ENCODE results near the gene HMOX1. TPM values are rescaled to one million over a fixed set of nuclear protein-coding genes. Genes with fewer than 3 reads are reported as not detected.

Gene HMOX1
- total RNA-seq, 1 donor from 2014 or later, result 0.72 TPM

- intact Hi-C loops (cut with micrococcal nuclease), result no loop called here
- DNase-seq, result no peak
- H3K9me3 Mint-ChIP-seq, result no peaks in the 10 kb centered on the region
- peaks cover 12% of the 10 kb centered on the region for H3K4me1 Mint-ChIP-seq
- no peak overlapping the region for H3K27ac Mint-ChIP-seq
- peaks cover 71% of the 10 kb centered on the region for H3K36me3 Mint-ChIP-seq (ENCODE audit: low read depth)
- H3K27me3 Mint-ChIP-seq, result no peaks in the 10 kb centered on the region
- H3K4me3 Mint-ChIP-seq, result no peak overlapping the region
Observed at GRCh38 chr22:35413624-35414023, 32.7 kb downstream of the HMOX1 start.

GRCh38 chr22:35417606-35418005 lies 36.7 kb downstream of the HMOX1 start:
- Mint-ChIP-seq H3K4me1 (no peaks in the 10 kb centered on the region), H3K27ac (peak overlapping the region; percentile 5), H3K36me3 (ENCODE audit: low read depth) (peaks cover 66% of the 10 kb centered on the region), H3K9me3 (no peaks in the 10 kb centered on the region), H3K27me3 (no peaks in the 10 kb centered on the region), H3K4me3 (no peak overlapping the region)
- DNase-seq, result no peak
- intact Hi-C loops (cut with micrococcal nuclease), result no loop called here

- no peaks in the 10 kb centered on the region for H3K4me1 Mint-ChIP-seq
Observed at GRCh38 chr22:35418088-35418487, 37.2 kb downstream of the HMOX1 start.

GRCh38 chr22:35418731-35419130 lies 37.8 kb downstream of the HMOX1 start:
- intact Hi-C loops (cut with micrococcal nuclease), result no loop called here
- H3K4me1 Mint-ChIP-seq, result no peaks in the 10 kb centered on the region
- peaks cover 65% of the 10 kb centered on the region for H3K36me3 Mint-ChIP-seq (ENCODE audit: low read depth)
- no peak for DNase-seq
- no peak overlapping the region for H3K4me3 Mint-ChIP-seq
- no peaks in the 10 kb centered on the region for H3K27me3 Mint-ChIP-seq
- H3K9me3 Mint-ChIP-seq, result no peaks in the 10 kb centered on the region
- no peak overlapping the region for H3K27ac Mint-ChIP-seq

More at GRCh38 chr22:35418088-35418487, 37.2 kb downstream of the HMOX1 start:
- H3K9me3 Mint-ChIP-seq, result no peaks in the 10 kb centered on the region
- H3K27ac Mint-ChIP-seq, result no peak overlapping the region
- peaks cover 67% of the 10 kb centered on the region for H3K36me3 Mint-ChIP-seq (ENCODE audit: low read depth)
- no peak for DNase-seq
- intact Hi-C loops (cut with micrococcal nuclease), result no loop called here
- H3K27me3 Mint-ChIP-seq, result no peaks in the 10 kb centered on the region
- no peak overlapping the region for H3K4me3 Mint-ChIP-seq

GRCh38 chr22:35419756-35420155 lies 38.9 kb downstream of the HMOX1 start:
- no peaks in the 10 kb centered on the region for H3K27me3 Mint-ChIP-seq
- H3K36me3 Mint-ChIP-seq (ENCODE audit: low read depth), result peaks cover 69% of the 10 kb centered on the region
- no peaks in the 10 kb centered on the region for H3K4me1 Mint-ChIP-seq
- intact Hi-C loops (cut with micrococcal nuclease), result no loop called here
- H3K27ac Mint-ChIP-seq, result no peak overlapping the region
- H3K4me3 Mint-ChIP-seq, result no peak overlapping the region
- DNase-seq, result no peak
- H3K9me3 Mint-ChIP-seq, result no peaks in the 10 kb centered on the region

- peaks cover 2% of the 10 kb centered on the region for H3K4me1 Mint-ChIP-seq
- no peaks in the 10 kb centered on the region for H3K27me3 Mint-ChIP-seq
- H3K4me3 Mint-ChIP-seq, result no peak overlapping the region
- no peak for DNase-seq
- H3K36me3 Mint-ChIP-seq (ENCODE audit: low read depth), result peaks cover 66% of the 10 kb centered on the region
- intact Hi-C loops (cut with micrococcal nuclease), result no loop called here
- no peaks in the 10 kb centered on the region for H3K9me3 Mint-ChIP-seq
- H3K27ac Mint-ChIP-seq, result no peak overlapping the region
Observed at GRCh38 chr22:35421121-35421520, 40.2 kb downstream of the HMOX1 start.

GRCh38 chr22:35422145-35422544 lies 41.2 kb downstream of the HMOX1 start:
- Mint-ChIP-seq H3K27ac (no peak overlapping the region), H3K4me1 (peaks cover 2% of the 10 kb centered on the region), H3K36me3 (ENCODE audit: low read depth) (peaks cover 62% of the 10 kb centered on the region), H3K9me3 (no peaks in the 10 kb centered on the region), H3K4me3 (no peak overlapping the region), H3K27me3 (no peaks in the 10 kb centered on the region)
- DNase-seq, result no peak
- intact Hi-C loops (cut with micrococcal nuclease), result no loop called here

- DNase-seq, result no peak
- intact Hi-C loops (cut with micrococcal nuclease), result no loop called here
- Mint-ChIP-seq H3K27me3 (no peaks in the 10 kb centered on the region), H3K9me3 (no peaks in the 10 kb centered on the region), H3K4me1 (peaks cover 2% of the 10 kb centered on the region), H3K4me3 (no peak overlapping the region), H3K27ac (no peak overlapping the region), H3K36me3 (ENCODE audit: low read depth) (peaks cover 56% of the 10 kb centered on the region)
Observed at GRCh38 chr22:35422936-35423335, 42.0 kb downstream of the HMOX1 start.

- intact Hi-C loops (cut with micrococcal nuclease), result no loop called here
- peaks cover 2% of the 10 kb centered on the region for H3K4me1 Mint-ChIP-seq
- DNase-seq, result no peak
- H3K27ac Mint-ChIP-seq, result no peak overlapping the region
- peaks cover 55% of the 10 kb centered on the region for H3K36me3 Mint-ChIP-seq (ENCODE audit: low read depth)
- H3K27me3 Mint-ChIP-seq, result no peaks in the 10 kb centered on the region
- H3K9me3 Mint-ChIP-seq, result no peaks in the 10 kb centered on the region
- no peak overlapping the region for H3K4me3 Mint-ChIP-seq
Observed at GRCh38 chr22:35424081-35424480, 43.2 kb downstream of the HMOX1 start.

GRCh38 chr22:35424761-35425160 lies 43.9 kb downstream of the HMOX1 start:
- Mint-ChIP-seq H3K27me3 (no peaks in the 10 kb centered on the region), H3K4me1 (peaks cover 2% of the 10 kb centered on the region), H3K27ac (peak overlapping the region; percentile 43), H3K4me3 (no peak overlapping the region), H3K9me3 (no peaks in the 10 kb centered on the region), H3K36me3 (ENCODE audit: low read depth) (peaks cover 52% of the 10 kb centered on the region)
- intact Hi-C loops (cut with micrococcal nuclease), result no loop called here
- DNase-seq, result no peak

GRCh38 chr22:35425546-35425945 lies 44.6 kb downstream of the HMOX1 start:
- Mint-ChIP-seq H3K4me3 (no peak overlapping the region), H3K36me3 (ENCODE audit: low read depth) (peaks cover 51% of the 10 kb centered on the region), H3K9me3 (no peaks in the 10 kb centered on the region), H3K4me1 (peaks cover 2% of the 10 kb centered on the region), H3K27me3 (no peaks in the 10 kb centered on the region), H3K27ac (no peak overlapping the region)
- intact Hi-C loops (cut with micrococcal nuclease), result no loop called here
- DNase-seq, result no peak

GRCh38 chr22:35425971-35426800 lies 45.3 kb downstream of the HMOX1 start:
- DNase-seq, result no peak
- peak overlapping the region; percentile 68 for H3K27ac Mint-ChIP-seq
- H3K36me3 Mint-ChIP-seq (ENCODE audit: low read depth), result peaks cover 53% of the 10 kb centered on the region
- no peaks in the 10 kb centered on the region for H3K27me3 Mint-ChIP-seq
- peaks cover 2% of the 10 kb centered on the region for H3K4me1 Mint-ChIP-seq
- H3K4me3 Mint-ChIP-seq, result no peak overlapping the region
- intact Hi-C loops (cut with micrococcal nuclease), result no loop called here
- no peaks in the 10 kb centered on the region for H3K9me3 Mint-ChIP-seq

- no peak overlapping the region for H3K4me3 Mint-ChIP-seq
- H3K4me1 Mint-ChIP-seq, result peaks cover 2% of the 10 kb centered on the region
- H3K36me3 Mint-ChIP-seq (ENCODE audit: low read depth), result peaks cover 54% of the 10 kb centered on the region
- peak overlapping the region; percentile 68 for H3K27ac Mint-ChIP-seq
- no peaks in the 10 kb centered on the region for H3K27me3 Mint-ChIP-seq
- intact Hi-C loops (cut with micrococcal nuclease), result no loop called here
- no peak for DNase-seq
- H3K9me3 Mint-ChIP-seq, result no peaks in the 10 kb centered on the region
Observed at GRCh38 chr22:35426801-35427140, 45.9 kb downstream of the HMOX1 start.

GRCh38 chr22:35430897-35431322 lies 50.0 kb downstream of the HMOX1 start:
- Mint-ChIP-seq H3K27me3 (no peaks in the 10 kb centered on the region), H3K36me3 (ENCODE audit: low read depth) (peaks cover 64% of the 10 kb centered on the region), H3K4me3 (no peak overlapping the region), H3K9me3 (no peaks in the 10 kb centered on the region), H3K4me1 (no peaks in the 10 kb centered on the region), H3K27ac (no peak overlapping the region)
- DNase-seq, result peak; percentile 90
- intact Hi-C loops (cut with micrococcal nuclease), result loop anchor here (2.0 to 5.0 kb wide), 3 partner anchors 80 to 191 kb away; no protein-coding TSS in a partner anchor

Data from activated CD4-positive, alpha-beta T cell treated with anti-CD3 and anti-CD28 coated beads, Interleukin-2, amount 10 ng/mL, durations not matched to agents 24 days and 14 days (primary cell).